ENCODE results near the gene SMAD5. TPM values are rescaled to one million over a fixed set of nuclear protein-coding genes. Genes with fewer than 3 reads are reported as not detected.

The SMAD5 gene
- polyA plus RNA-seq, 4 donors: 63.7 to 77.8 (median 66.5) TPM

- no peak for DNase-seq (ENCODE audit: low read depth in 4 of 4, low spot score in 2 of 4)
These were observed 18.1 kb upstream of the SMAD5 start for GRCh38 chr5:136114414-136115125.

DNA sequence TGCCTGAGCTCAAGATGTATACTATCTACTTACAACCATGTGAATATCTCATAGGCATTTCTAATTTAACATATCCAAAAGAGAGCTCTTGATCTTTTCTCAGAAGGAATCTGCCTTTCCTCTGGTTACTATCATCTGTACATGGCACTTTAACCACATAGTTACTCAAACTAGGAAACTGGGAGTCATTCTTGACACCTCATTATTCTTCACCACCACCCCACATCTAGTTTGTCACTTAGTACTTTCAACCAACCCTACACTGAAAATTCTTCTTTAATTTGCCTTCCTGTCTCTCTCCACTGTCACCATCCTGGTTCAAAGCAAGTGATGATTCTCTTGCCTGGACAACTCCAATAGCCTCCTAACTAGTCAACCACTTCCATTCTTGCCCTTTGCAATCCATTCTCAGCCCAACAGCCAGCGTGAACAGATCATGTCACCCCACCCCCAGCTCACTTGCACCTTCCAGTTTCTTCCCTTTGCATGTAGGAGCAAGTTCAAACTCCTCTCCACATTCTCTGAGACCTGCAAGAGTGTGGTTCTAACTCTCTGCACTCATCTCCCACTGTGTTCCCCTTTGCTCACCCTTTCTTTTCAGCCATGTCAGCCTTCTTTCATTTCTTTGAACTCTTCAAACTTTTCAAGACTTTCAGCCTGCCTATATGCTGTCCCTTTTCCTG, 17.3 kb upstream of the SMAD5 start:
- no peak for DNase-seq (ENCODE audit: low read depth in 4 of 4, low spot score in 2 of 4)

- DNase-seq (ENCODE audit: low read depth in 4 of 4, low spot score in 2 of 4): no peak
These were observed 12.1 kb upstream of the SMAD5 start for GRCh38 chr5:136120529-136120928.

DNA sequence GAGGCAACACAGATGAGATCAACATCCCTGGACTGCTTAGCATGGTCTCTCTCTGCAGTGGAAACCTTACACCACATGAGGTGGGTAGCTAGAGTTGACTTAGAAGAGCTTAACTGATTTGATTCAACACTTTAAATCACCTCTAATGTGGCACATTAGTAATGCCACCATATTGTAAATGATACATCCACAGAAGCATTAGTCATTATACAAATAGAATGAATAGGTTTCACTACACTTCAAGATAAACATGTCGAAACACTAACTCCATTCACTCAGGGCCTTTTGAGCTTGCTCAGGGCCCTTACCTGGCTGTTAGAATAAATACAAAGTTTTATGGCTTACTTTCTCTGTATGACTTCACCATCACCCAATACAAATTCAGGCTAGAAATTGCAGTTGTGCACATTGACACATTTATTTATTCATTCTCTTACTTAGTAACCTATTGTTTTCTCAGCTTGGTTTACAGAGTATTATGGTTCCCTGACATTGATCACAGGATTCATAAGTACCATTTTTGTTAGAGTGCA, 9.3 kb upstream of the SMAD5 start:
- DNase-seq (ENCODE audit: low read depth in 4 of 4, low spot score in 2 of 4): no peak

GRCh38 chr5:136127560-136127959, 5.1 kb upstream of the SMAD5 start:
- DNase-seq (ENCODE audit: low read depth in 4 of 4, low spot score in 2 of 4): no peak

DNA sequence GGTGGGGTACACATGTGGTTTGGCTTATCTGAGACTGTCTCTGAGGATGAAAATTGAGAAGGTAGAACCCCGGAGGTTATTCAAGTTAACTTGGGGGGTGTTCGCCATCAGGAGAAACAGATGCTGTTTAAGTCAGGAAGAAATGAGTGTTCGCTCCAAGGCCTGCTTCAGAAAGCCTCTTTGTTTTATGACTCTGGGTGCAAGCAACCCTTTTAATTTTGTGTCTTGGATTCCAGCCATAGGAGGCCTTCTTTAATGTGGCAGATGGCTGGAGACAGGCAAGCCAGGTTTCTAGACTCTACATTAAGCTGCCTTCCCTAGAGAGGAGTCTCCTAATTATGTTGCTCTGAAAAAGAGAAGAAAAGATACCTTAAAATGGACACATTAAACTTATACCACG, 4.2 kb upstream of the SMAD5 start:
- DNase-seq (ENCODE audit: low read depth in 4 of 4, low spot score in 2 of 4): no peak

- no peak for DNase-seq (ENCODE audit: low read depth in 4 of 4, low spot score in 2 of 4)
These were observed 3.2 kb upstream of the SMAD5 start for GRCh38 chr5:136129445-136129844.

DNA sequence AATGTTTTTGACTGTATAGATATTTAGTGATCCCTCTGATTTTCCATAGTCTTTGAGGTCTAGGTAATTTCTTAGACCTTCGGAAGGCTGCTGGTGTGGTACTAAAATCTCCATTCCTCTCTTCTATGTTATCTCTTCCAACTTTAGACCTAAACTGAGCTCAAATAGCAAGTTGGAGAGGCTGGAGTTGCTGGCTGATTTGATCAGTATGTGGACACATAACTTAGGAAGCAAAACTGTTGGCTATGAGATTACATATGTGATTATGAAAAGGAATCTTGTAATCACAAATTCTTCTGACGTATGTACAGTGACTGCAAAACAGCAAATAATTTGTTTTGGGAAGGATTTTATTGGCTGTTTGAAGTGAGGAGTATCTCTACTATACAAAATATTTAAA, 2.1 kb upstream of the SMAD5 start:
- no peak for DNase-seq (ENCODE audit: low read depth in 4 of 4, low spot score in 2 of 4)

GRCh38 chr5:136132087-136132486, 558 bp upstream of the SMAD5 start:
- no peak for DNase-seq (ENCODE audit: low read depth in 4 of 4, low spot score in 2 of 4)

- DNase-seq (ENCODE audit: low read depth in 4 of 4, low spot score in 2 of 4): peak in 2 of 4 donors; percentile 41 to 50
These were observed 727 bp downstream of the SMAD5 start for GRCh38 chr5:136133222-136133921.

- no peak for DNase-seq (ENCODE audit: low read depth in 4 of 4, low spot score in 2 of 4)
These were observed 1.3 kb downstream of the SMAD5 start for GRCh38 chr5:136133922-136134379.

GRCh38 chr5:136134653-136135052, 2.0 kb downstream of the SMAD5 start:
- no peak for DNase-seq (ENCODE audit: low read depth in 4 of 4, low spot score in 2 of 4)

GRCh38 chr5:136135536-136135935, 2.9 kb downstream of the SMAD5 start:
- DNase-seq (ENCODE audit: low read depth in 4 of 4, low spot score in 2 of 4): no peak

- no peak for DNase-seq (ENCODE audit: low read depth in 4 of 4, low spot score in 2 of 4)
These were observed 5.0 kb downstream of the SMAD5 start for GRCh38 chr5:136137497-136138220.

DNA sequence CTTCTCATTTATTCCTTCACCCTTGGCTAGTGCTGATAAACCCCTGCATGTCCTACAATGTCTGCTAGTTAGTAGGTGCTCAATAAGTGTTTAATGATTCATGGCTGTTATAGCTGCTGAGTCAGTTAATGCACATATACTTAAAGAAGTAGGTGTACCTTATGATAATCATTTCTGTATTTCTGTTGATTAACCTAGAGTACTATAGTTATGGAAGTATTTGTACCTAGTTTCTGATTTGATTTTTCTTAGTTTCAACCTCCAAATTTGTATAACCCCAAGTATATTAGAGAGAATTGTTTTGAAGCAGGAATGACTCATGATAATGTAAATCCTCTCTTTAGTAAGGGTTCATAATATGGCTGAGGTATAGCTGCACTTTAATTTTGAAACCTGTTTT, 8.9 kb downstream of the SMAD5 start:
- DNase-seq (ENCODE audit: low read depth in 4 of 4, low spot score in 2 of 4): no peak

GRCh38 chr5:136143312-136143711, 10.7 kb downstream of the SMAD5 start:
- DNase-seq (ENCODE audit: low read depth in 4 of 4, low spot score in 2 of 4): no peak

DNA sequence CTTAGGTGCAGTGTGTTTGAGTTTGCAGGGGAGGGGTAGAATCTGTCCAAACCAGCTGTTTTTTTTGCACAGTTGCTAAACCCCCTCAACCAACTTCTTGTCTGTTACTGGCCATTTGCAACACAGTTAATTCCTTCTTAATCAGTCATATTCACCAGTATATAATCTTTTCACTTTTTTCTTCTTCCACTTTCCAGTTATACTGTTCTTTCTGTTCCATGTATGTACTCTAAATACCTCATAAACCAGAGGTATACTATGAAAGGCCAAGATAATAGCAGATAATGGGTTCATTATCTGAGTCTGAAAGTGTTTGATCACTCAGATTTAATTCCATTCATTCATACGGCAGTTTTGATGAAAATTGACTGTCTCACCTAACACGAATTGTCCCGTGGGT, 11.1 kb downstream of the SMAD5 start:
- no peak for DNase-seq (ENCODE audit: low read depth in 4 of 4, low spot score in 2 of 4)

GRCh38 chr5:136145030-136145429, 12.4 kb downstream of the SMAD5 start:
- DNase-seq (ENCODE audit: low read depth in 4 of 4, low spot score in 2 of 4): no peak

DNA sequence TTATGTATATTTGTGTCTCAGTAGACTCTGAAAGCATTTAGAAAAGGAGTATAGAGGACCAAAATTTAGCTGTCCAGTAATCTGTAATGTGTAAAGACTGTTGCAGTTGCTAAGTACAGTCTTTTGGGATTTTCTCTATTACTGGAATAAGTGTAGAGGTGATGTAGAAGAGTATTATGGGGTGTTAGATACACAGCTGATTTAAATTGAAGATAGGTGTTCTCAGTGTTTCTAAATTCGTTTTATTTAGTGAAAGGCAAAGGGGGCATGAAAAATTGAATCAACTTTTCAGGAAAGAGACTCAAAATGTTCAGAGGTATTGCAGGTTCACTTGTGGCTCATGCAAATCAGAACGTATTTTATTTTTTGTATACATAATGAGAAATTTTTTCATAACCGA, 13.6 kb downstream of the SMAD5 start:
- no peak for DNase-seq (ENCODE audit: low read depth in 4 of 4, low spot score in 2 of 4)

GRCh38 chr5:136147632-136148031, 15.0 kb downstream of the SMAD5 start:
- no peak for DNase-seq (ENCODE audit: low read depth in 4 of 4, low spot score in 2 of 4)

DNA sequence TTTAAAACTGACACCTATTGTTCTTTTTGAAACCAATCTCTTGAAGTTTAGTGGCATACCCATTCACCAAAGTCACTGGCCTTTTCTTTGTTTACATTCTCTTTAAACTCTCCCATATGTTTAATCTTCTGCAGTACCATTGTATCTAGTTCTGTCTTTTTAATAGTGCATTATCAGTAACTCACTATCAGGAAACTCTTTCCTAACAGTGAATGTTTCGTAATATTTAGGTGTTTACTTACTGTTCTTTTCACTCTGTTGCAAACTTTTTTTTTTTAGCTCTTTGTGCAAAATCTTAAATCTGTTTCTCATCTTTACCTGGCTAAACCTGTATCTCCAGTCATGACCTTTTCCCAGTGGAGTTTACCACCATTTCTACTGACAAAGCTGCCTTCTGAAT, 17.2 kb downstream of the SMAD5 start:
- no peak for DNase-seq (ENCODE audit: low read depth in 4 of 4, low spot score in 2 of 4)

Data from left renal cortex interstitium (tissue), 4 donors.